Kidney glomerular epithelial cell (primary cell): ENCODE data around the gene BMX.

Experiments used
- DNase-seq: peaks from one replicate; lab custom pipeline; 2025; lab: John Stamatoyannopoulos, UW

The BMX gene

DNA sequence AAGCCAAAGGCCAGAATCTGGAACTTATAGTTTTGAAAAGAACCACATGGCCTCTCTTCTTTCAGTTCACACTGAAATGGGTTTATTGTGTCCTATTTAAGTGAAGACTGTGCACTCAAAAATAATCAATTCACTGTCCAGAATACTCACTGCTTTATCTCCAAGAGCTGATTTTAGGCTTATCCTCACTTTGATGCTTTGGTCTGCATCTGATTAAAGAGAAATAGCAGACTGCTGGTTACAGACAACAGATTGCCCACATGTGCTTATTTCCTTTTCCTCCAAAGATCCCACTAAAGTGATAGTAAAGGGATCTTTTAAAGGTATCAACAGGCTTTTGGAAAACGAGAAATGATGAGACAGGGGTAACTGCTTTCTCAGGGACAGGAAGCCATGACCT lies 69.5 kb downstream of the BMX start:
- no peak for DNase-seq

DNA sequence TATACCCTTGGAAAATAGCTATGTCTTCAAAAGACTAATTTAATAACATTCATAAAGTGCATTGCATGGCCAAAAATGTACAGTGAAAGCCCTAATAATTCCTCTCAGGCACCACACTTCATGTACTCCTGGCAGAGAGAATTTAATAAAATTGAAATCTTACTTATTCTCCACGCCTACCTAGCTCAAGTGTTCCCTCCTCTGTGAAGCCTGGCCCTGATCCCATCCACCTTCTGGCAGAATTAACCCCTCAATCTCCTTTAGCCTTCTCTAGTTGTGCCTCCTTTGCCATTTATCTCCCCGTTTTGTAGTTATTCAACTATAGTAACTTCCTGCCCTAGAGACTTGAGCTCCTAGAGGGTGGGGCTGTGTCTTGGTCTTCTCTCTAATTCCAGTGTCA lies 73.4 kb downstream of the BMX start:
- DNase-seq: no peak

GRCh38 chrX:15576019-15576418 lies 75.4 kb downstream of the BMX start:
- no peak for DNase-seq

GRCh38 chrX:15579778-15580747 lies 79.5 kb downstream of the BMX start:
- DNase-seq: no peak

- no peak for DNase-seq
These were observed 93.8 kb downstream of the BMX start for GRCh38 chrX:15594371-15594770.

DNA sequence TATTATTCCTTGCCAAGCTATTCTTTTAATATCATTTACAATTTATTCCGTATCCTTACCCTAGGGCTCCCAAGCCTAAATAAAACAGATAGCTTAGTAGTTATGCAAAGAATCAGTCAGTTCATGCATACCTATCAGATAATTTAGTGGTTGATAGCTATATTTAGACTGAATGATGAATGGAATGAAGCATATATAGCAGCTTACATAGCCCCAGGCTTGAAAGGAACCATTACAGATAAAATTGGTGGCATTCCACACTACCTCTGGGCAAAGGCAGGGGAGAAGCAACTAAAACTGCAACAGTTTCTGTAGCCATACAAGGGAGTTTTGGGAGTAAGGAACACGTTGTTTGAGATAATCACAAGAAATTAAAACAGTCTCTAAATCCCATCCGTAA lies 97.4 kb downstream of the BMX start:
- no peak for DNase-seq

DNA sequence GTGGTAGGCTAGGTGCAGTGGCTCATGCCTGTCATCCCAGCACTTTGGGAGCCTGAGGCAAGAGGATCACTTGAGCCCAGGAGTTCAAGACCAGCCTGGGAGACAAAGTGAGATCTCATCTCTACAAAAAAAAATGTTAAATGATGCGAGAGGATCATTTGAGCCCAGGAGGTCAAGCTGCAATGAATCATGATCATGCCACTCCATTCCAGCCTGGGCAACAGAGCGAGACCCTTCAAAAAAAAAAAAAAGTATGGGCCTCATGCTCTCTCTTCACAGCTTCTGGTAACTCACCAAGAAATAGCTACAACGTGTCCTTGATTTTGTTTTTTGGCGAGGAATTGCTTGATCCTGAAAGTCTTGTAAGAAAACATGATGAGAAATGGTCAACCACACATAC lies 98.9 kb downstream of the BMX start:
- DNase-seq: no peak

GRCh38 chrX:15600049-15600448 lies 99.4 kb downstream of the BMX start:
- DNase-seq: no peak

DNA sequence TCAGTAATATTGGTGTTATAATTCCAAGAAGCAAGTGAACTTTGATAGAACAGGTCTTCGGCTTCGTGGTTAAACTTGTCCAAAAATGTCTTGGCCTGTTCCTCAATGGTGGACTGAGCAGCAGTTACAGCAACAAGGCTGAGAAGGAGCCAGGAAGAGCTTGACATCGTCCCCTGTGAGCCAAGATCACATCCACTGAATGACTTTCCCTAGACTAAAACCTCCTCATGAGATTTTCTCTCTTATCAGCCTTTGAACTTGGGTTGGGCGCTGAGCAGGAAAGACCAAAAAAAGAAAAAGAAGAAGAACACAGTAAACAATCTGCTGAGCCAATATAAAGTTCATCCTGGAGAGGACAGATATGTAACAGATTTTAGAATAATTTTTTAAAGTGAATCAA lies 100.1 kb downstream of the BMX start, which contains the start of gene ACE2:
TSS of gene ACE2 (minus strand) at position 216 of the 400 bp plus-strand sequence. CDS start at position 167, 49 bp downstream.
- DNase-seq: no peak

DNA sequence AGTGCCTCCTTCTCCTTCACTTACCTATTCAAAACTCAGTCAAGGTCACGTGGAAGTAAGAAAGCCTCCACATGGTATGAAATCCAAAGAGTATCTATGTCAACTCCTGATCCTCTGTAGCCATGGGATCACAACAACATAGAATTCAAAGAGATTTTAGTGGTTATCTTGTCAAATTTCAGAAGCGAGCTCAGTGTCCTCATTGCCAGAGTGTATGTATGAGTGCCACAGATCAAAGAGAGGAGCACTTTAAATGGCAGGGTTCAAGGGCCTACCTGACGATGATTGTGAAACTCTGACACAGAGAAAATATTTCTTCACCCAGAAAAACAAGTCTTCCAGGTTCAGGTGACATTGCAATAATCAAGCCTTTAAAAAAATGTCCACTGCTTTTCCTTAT lies 101.3 kb downstream of the BMX start:
- no peak for DNase-seq

DNA sequence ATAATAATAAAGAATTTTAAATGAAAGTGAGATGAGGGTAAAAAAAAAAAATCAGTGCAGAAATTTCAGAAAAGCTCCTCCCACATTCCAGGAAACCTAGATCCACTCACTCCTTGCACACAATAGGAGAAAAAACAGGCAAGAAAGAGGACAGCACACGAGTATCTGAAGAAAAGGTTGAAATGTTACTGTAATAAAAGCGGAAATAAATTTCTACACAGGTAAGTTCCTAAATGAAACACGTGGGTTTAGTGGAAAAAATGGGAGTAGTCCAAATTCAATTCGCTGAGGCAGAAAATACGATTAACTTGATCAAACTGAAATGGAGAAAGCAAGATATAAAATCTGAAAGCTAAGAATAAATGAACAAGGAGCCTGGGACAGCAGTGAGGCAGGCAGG lies 102.2 kb downstream of the BMX start:
- DNase-seq: no peak

GRCh38 chrX:15605226-15605625 lies 104.6 kb downstream of the BMX start:
- no peak for DNase-seq
